HG02623 (cell line): ENCODE measurements around the gene CCDC91.

Experiments used
- ATAC-seq: cut with Tn5 transposase; IDR thresholded peaks from one replicate; pipeline ENCODE4 v1.9.1; 2021; ENCODE audit warnings: moderate library complexity; ENCODE audit not compliant: unreplicated experiment

CCDC91 gene

GRCh38 chr12:28570811-28571210, 380.6 kb downstream of the CCDC91 start:
- no peak for ATAC-seq

GRCh38 chr12:28574746-28575592, 384.7 kb downstream of the CCDC91 start:
- ATAC-seq, result no peak

- no peak for ATAC-seq
Measured at GRCh38 chr12:28575593-28576205, 385.4 kb downstream of the CCDC91 start.

DNA sequence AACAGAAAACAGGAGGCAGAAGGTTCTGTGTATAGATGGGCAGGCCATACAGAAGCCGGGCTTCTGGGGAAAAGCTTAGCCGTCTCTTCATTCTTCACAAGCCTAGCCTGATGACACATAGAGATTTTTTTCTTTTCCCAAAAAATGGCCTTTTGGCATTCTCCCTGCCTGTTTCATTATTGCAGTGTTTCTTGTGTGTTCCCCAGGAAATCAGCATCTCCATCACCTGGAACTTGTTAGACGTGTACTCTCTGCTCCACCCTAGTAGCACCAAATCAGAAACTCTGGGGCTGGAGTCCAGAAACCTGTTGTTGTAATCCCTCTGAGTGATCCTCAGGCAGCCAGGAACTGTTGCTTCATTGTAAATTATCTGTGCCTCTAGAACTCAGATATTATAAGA, 388.1 kb downstream of the CCDC91 start:
- ATAC-seq, result no peak

GRCh38 chr12:28578833-28579252, 388.6 kb downstream of the CCDC91 start:
- ATAC-seq, result no peak

- ATAC-seq, result no peak
Measured at GRCh38 chr12:28582672-28583376, 392.6 kb downstream of the CCDC91 start.

- no peak for ATAC-seq
Measured at GRCh38 chr12:28583701-28584261, 393.5 kb downstream of the CCDC91 start.

DNA sequence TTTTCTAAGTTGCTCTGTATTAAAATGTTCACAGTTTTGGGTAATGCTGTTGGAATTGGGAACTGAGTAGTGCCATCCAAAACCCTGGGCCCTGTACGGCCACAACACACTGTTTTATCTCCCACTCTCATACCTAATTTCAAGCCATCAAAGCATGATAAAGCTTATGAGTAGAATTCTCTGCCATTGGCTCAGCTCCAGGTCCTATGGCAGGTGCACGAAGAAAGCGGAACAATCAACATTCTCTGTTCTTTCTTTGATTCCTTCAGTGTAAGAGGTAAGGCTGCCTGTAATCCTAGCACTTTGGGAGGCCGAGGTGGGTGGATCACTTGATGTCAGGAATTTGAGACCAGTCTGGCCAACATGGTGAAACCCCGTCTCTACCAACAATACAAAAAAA, 394.9 kb downstream of the CCDC91 start:
- ATAC-seq, result no peak

- ATAC-seq, result no peak
Measured at GRCh38 chr12:28586481-28586880, 396.2 kb downstream of the CCDC91 start.

DNA sequence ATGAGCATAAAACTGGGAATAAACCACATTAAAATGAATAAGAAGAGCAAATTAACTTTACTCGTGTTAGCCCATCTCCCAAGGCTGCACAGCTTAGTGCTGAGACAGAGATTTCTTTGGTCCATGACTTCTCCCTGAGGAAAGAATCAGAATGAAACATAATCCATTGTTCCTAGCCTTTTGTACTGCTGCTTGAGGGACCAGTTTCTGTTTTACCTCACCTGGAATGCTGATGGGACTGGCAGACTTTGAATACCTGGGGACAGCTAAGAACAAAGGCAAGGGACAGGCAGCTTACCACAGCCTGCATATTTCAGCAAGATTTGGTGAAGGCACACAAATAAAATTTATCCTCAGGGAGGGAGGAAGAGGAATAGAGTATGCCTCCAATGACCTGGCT, 401.6 kb downstream of the CCDC91 start:
- no peak for ATAC-seq
